Endometrium (tissue), 2 donors: ENCODE results near the gene PSME4.
"Not testable (repeated sequence)": the region's sequence is repeated elsewhere in the genome, so short reads cannot be mapped to it uniquely, and the experiment has no call there.

ENCODE experiments used
- FAIRE-seq: peaks from 2 replicates; lab custom pipeline; 2012; peaks lifted over from hg19 to GRCh38; lab: Jason Lieb, UNC
- donor health status: control.
- donor health status: control.

PSME4 gene

DNA sequence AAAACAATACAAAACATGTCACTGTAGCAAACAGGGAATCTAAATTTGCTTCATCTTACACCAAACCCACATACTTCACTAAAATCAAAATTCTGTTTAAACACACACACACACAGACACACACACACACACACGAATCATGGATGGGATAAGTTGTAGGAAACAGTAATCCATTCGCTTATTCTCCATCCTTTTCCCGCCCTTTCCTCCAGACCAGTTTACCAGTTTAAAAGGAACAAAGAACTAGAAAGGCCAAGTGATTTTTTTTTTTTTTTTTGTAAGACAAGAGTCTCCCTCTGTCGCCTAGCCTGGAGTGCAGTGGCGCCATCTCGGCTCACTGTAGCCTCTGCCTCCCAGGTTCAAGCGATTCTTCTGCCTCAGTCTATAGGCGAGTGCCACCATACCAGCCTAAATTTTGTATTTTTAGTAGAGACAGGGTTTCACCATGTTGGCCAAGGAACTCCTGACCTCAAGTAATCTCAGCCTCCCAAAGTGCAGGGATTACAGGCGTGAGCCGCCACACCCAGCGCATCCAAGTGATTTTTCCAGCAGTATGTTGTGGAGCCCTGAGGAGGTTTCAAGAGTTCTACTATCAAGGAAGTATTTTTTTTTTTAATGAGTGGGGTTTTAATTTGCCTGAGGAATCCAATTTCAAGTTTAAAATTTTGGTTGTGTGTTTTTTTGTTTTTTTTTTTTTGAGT lies 5.7 kb downstream of the PSME4 start:
- FAIRE-seq = no peak

DNA sequence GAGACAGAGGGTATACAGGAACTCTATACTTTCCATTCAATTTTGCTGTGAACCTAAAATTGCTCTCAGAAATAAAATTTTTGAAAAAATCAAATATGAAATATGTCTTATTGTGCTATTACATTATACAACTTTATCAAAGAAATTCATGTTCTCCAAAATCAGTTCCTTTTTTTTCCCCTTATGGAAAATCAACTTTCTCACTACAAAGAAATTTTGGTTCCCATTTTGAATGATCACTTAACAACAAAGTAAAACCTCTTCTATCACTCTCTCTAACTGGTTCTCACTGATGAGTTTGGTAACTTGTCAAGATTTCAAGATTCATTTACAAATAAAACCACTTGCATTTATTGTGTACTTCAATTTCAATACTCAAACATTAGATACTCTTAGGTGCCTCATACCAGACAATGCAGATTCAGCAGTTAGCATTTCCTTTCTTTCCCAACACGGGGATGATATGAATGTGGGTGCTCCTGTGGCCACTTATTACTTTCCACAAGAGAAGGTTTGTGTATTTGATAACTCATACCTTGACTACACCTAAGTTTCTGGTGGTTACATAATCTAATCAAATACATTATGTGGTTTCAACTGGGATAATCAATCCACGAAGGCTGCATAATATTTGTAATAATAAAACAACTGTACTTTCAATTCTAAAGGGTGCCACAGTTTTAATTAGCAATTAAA lies 6.4 kb downstream of the PSME4 start:
- no peak for FAIRE-seq

DNA sequence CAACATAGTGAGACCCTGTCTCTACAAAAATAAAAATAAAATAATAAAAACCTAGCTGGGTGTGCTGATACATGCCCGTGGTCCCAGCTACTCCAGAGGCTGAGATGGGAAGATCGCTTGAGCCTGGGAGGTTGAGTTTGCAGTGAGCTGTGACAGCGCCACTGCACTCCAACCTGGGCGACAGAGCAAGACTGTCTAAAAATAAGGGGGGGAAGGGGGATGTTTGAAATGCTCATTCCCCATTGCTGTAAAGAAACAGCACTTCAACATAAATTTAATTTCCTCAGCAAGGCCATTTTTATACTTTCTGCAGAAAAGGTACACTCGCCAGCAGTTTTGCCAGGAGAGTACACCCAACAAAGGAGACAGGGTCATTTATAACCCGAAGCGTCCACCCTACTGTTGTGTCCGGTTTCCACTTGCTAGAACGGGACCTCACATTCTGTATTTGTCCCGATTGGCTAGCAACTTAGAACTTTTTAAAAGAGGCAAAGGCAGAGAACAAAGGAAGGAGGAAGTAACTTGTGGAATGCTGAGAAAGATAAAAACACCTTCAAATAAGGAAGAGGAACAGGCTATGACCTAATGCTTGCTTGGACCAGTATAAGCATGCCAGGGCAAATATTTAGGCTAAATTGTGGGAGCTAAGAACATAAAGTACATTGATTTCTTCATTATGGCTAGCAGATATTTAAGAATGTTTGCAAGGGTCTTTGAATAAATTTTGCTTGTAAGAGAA lies 9.1 kb downstream of the PSME4 start:
- not testable (repeated sequence) for FAIRE-seq

DNA sequence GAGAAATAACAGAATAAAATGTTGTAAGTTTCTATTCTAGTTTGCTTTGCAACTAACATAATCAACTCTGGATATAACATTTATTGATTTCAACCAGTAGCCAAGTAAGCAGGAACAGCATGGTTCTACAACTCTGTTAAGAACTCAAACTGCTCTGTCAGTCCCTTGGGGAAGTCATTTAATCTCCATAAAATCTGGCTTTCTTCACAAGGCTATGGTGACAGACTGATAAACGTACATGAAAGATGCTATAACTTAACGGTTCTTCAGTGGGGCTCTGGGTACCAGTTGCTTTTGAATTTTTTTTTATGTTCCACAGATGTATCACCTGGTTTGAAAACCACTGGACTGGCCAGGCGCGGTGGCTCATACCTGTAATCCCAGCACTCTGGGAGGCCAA lies 10.3 kb downstream of the PSME4 start:
- no peak for FAIRE-seq

DNA sequence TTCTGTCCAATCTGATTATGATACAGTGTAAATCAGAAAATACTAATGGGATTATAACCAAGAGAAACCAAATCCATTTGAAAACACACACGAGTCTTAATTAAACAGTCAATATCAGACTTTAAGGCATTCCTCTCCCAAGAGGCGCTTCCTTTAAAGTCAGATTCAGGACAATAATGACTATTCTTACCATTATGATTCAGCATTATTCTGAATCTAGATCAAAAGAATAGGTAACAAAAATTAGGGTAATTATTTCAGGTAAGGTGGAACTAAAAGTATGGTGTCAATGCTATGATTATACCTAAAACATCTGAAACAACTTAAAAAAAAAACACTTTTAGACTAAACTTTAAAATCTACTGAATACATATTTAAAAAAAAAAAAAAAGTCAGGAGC lies 12.3 kb downstream of the PSME4 start:
- no peak for FAIRE-seq

DNA sequence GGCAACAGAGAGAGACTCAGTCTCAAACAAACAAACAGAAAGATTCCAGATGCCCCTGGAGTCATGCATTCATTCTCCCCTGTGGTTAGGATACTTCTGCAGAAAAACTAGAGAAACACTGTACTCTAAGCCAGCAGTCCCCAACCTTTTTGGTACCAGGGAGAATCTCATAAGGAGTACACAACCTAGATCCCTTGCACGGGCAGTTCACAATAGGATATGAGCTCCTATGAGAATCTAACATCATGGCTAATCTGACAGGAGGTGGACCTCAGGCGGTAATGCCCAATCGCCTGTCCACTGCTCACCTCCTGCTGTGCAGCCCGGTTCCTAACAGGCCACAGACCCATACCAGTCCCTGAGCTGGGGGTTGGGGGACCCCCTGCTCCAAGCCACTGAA lies 18.3 kb downstream of the PSME4 start:
- no peak for FAIRE-seq

DNA sequence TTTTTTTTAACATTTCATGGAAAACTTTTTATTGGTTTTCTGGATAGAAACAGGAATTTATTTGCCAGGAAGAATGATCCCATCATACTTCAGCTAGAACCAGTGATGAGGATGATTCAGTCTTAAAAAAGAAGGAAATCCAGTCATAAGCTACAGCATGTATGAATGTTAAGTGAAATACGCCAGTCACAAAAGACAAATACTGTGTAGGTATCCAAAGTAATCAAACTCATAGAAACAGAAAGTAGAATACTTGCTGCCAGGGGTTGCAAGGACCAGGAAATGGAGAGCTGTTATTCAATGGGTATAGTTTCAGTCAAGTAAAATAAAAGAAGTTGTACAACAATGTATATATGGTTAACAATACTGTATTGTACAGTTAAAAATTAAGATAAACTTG lies 21.3 kb downstream of the PSME4 start:
- no peak for FAIRE-seq

DNA sequence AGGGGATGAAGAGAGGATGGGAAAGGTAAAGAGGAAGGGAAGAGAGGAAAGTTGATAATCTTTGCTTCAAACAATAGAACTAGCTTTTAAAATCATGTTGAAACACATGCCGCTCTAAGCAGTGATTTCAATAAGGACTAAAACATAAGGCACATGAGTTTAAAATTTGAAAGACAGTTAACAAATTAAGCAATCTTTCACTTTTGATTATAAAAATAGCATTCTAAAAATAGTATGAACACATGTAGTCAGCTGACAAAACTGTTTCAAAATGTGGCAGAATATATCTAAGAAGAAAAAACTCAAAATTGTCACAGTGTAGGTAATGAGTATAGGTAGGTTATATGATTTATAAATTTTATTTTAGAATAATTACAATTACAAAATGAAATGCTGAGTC lies 25.3 kb downstream of the PSME4 start:
- no peak for FAIRE-seq

DNA sequence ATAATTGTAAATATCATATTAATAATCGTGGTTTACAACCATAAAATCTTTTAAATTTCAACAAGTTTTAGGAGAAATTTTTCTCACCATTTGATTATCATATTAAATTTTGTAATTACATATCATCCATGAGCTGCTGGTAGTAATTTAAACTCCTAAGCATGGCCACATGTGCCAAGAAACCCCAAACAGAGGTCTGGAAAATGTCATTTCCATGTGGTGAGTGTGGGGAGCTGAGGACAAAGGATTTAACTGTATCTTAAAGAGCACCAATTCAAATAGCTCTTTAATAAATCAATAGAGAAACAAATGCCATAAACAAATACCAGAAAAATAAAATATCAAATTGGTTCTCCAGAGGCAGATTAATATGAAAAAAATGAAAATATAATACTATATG lies 26.3 kb downstream of the PSME4 start:
- FAIRE-seq = no peak

DNA sequence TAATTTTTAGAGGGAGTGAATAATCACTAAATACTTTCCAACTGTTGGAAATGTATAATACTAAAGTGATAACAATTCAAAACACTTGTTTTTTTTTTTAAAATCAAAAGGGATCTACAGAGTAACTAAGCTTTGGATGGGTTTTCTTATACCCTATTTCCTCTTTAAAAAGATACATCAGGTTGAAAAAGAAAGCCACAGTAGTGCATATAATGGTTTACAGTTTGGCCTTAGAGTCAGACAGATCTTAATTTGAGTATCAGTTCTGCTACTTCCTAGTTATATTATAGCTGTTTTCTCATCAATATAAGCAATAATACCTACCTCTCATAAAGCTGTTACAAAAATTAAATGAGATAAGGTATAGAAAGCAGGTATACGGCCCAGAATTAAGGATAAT lies 28.5 kb downstream of the PSME4 start:
- FAIRE-seq = no peak

DNA sequence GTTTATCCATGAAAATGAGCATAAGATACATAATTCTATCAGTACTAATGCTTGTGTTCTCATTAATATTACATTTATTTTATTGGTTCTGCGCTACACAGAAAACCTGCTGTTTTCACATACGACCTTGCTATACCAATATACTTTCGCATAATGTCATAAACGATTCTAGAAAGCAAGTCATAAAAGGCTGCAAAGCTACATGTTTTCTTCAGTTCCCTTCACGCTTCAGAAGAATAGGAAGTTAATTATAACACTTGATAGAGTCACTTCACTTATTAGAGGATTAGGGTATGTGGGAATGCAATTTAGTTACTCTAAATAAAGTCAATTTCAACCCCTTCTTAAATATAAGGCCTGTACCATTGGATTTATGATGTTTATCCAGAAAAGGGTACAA lies 29.0 kb downstream of the PSME4 start:
- FAIRE-seq = no peak

DNA sequence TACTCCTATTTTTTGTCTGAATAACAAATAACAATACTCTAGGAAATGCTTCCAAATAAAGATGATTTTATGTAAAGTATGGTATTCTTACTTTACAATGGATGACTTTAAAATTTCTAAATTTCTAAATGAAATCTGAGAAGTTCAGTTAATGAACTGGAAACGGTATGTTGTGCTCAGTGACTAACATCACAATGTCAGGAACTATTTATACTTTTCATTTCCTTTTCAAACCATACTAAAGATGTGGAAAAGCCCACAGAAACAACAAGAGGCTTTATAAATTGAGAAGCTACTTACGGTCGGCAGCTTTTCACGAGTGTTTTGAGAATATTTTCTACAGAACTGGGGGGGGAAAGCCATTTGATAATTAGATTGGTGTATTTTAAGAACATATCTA lies 31.1 kb downstream of the PSME4 start:
- peak; percentile 50 for FAIRE-seq

DNA sequence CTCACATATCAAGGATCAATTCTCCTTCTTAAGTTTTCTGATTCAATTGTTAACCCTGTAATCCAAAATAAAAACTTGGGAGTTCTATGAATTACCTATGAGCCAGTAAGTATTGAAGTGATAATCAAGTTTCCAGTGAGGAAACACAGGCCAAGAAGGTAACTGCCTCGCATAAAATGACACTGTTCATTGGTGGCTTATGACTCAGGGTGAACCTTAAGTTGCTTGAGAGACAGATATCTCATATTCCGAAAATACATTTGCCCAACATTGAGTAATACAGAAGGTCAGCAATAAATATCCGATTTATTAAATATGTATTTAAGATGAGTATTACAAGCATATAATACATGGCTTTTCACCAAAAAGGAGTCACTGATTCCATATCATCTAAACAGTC lies 31.9 kb downstream of the PSME4 start:
- FAIRE-seq = no peak

DNA sequence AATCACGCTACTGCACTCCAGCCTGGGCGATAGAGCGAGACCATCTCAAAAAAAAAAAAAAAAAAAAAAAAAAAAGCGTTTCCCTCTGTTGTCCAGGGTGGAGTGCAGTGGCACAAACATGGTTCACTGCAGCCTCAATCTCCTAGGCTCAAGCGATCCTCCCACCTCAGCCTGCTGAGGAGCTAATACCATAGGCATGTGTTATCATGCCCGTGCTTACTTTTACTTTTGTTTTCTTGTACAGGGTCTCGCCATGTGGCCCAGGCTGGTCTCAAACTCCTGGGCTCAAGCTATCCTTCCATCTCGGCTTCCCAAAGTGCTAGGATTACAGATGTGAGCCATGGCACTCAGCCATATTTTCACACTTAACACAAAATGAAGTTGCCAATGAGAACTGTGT lies 37.5 kb downstream of the PSME4 start:
- no peak for FAIRE-seq

DNA sequence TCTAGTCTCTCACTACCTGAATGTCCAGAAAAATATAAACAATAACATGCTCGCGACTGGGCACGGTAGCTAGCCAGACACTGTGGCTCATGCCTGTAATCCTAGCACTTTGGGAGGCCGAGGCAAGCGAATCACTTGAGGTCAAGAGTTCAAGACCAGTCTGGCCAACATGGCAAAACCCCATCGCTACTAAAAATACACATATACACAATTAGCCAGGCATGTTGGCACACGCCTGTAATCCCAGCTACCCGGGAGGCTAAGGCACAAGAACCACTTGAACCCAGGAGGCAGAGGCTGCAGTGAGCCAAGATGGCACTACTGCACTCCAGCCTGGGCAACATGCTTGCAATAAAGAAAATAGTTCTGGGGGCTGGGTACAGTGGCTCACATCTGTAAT lies 44.5 kb downstream of the PSME4 start:
- FAIRE-seq = not testable (repeated sequence)

DNA sequence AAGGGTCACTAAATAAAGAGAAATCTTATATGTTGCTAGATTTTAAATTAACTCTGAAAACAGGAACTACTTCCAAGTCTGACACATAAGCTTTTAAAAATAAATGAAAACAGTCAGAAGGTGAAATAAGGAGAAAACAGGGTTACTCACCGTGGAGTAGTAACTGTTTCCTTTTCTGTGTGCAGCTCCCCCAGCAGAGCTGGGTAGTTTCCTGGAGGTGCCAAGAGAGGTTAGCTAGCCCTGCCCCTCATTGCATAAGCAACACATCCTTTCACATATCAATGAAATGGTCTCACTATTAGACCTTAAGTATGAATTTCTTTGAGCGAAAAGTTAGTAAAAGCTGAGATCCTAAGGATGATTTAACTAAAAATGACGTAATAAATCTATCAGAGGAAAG lies 57.1 kb downstream of the PSME4 start:
- no peak for FAIRE-seq

DNA sequence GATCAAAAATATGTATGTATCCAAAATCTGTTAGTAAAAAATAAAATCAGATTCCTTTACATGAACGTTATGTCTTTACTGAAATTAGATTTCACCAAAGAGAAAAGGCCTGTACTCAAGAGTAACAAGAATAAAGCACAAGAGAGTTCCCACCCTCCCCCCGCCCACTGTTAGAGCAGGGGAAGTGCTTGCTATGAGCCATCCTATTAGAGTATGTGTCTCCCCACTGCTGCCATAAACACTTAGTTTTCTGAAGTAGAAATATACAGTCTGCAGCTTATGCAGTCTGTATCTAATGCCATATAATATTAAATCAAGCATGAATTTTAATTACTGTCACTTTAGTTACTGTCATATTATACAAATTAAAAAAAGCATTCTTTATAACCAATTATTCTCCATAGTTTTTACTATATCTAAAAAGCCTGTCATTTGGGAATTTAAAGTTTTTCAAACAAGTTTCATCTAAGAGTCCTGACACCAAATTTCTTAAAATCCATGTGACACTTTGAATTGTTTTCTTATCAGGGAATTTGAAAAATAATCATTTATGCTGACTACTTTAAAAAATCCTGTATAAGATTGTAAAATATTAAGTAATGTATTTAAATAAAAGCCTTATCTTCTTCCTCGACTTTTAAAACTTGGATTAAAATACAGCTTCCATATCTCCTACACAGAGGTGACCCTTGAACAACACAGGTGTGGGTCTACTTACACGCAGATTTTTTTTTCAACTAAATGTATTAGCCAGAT lies 59.2 kb downstream of the PSME4 start:
- FAIRE-seq = peak; percentile 12

DNA sequence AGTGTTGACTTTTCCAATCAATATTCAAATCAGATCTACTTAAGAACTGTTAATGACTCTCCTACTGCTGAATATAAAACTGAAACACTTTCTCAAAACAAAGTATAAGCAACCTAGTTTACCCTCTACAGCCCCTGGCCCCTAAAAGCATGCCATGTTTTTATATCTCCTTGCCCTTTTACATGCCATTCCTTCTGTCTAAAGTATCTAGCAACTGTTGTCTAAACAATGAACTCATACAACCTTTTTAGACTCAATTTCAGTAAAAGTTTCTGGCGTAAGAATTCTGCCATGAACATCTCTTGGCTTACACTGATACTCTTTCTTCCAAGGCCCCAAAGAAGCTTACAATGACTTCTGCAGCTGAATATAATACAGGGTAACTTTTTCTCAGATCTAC lies 63.2 kb downstream of the PSME4 start:
- no peak for FAIRE-seq

DNA sequence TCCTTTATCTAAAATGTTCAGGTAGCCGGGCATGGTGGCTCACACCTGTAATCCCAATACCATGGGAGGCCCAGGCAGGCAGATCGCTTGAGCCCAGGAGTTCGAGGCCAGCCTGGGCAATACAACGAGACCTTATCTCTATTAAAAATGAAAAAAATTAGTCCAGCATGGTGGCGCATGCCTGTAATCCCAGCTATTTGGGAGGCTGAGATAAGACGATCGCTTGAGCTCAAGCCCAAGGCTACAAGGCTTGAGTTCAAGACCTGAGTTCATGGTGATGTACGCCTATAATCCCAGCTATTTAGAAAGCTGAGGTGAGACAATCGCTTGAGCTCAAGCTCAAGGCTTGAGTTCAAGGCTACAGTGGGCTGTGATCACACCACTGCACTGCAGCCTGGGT lies 65.4 kb downstream of the PSME4 start:
- FAIRE-seq = no peak

DNA sequence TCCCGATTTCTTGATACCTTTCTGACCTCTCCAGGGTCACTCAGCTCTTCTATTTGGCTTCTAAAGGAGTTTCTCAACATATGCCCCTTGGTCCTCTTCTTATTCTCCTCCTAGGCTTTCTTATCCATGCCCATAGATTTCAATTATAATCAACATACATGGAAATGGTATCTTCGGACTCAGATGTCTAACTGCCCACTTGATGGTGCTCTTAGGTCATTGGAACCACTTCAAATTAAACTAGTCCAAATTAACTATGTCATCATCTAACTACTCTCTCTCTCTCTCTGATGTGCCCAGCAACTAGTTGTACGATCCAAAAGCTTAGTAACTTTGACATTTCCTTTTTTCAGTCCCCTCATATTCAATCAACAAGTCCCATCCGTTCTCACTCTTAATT lies 67.8 kb downstream of the PSME4 start:
- no peak for FAIRE-seq

DNA sequence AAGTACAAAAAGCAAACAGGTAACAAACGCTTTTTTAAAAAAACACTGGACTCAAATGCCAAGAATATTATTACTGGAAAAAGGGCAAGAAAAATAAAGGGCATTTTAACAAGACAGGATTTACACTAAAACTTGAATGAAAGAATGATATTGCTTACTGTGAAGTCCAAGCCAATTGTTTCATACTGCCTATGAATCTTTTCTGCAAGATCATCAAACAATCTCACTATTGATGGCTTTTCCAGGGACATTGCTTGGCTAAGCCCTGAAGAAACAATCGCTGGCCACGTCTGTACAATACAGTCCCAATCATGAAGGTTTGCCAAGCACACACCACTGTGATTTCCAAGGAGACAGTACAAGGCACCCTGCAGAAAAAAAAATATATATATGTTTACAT lies 69.6 kb downstream of the PSME4 start:
- no peak for FAIRE-seq

DNA sequence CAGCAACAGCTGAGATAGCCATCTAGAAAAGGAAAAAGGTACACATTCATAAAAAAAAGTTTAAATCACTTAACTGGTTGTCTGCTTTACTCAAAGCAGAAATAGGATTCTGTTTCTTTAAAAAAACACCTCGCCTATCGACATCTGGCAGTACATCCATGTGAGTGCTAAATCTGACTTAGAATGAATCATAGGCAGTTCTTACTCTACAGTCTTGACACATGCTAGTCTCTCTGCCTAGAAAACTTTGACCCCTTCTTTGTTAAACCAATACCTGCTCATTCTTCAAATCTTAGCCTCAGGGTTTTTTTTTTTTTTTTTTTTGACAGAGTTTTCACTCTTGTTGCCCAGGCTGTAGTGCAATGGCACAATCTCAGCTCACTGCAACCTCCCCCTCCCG lies 73.9 kb downstream of the PSME4 start:
- no peak for FAIRE-seq
